Measurements from ENCODE around the gene HAPLN1. TPM values are rescaled to one million over a fixed set of nuclear protein-coding genes. Genes with fewer than 3 reads are reported as not detected.

HAPLN1 gene
- total RNA-seq, 3 donors from 2014 or later (not counting 1 experiment from before 2014, with no cell fraction given) = not detected

DNA sequence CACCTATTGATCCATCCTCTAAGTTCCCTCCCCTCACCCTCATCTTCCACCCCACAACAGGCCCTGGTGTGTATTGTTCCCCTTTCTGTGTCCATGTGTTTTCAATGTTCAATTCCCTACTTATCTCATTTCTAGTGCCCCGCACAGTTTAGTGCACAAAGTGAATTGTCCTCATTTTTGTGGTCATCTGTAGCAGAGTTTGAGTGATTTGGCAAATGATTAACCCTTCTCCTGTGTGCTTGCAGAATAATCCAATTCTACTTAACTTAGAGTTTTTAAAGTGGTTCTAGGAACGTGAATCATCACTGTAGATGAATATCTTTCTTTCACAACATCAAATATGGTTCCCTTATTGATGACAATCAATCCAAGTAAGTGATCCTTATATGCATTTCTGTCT, 6.3 kb upstream of the HAPLN1 start:
- no peak overlapping the region for H3K4me3 ChIP-seq (ENCODE audit: low read length)
- WGBS (ENCODE audit: insufficient coverage) = 86% methylated on average over 1 of the region's 2 CpGs
- H3K36me3 Mint-ChIP-seq = no peaks in the 10 kb centered on the region
- H3K9me3 ChIP-seq (ENCODE audit: control insufficient read depth, insufficient read depth, low read length) = no peaks in the 10 kb centered on the region
- no peak for ATAC-seq
- intact Hi-C loops (cut with micrococcal nuclease) = no loop called here
- peaks cover 7% of the 10 kb centered on the region for H3K27me3 ChIP-seq (ENCODE audit: control insufficient read depth, insufficient read depth, low read length)
- H3K36me3 ChIP-seq (ENCODE audit: control insufficient read depth, insufficient read depth, low read length) = no peaks in the 10 kb centered on the region
- DNase-seq = no peak
- peaks cover 14 to 19% of the 10 kb centered on the region in 2 donors for H3K27me3 Mint-ChIP-seq (ENCODE audit: low read depth in 2 of 2)
- H3K27ac Mint-ChIP-seq = no peak overlapping the region
- H3K4me1 ChIP-seq (ENCODE audit: control insufficient read depth, insufficient read depth, low read length) = no peaks in the 10 kb centered on the region
- H3K4me3 Mint-ChIP-seq = no peak overlapping the region
- H3K27ac ChIP-seq (ENCODE audit: low read length) = no peak overlapping the region
- peaks cover 0 to 5% of the 10 kb centered on the region in 2 donors for H3K4me1 Mint-ChIP-seq
- TF ChIP-seq, protein P1, sequence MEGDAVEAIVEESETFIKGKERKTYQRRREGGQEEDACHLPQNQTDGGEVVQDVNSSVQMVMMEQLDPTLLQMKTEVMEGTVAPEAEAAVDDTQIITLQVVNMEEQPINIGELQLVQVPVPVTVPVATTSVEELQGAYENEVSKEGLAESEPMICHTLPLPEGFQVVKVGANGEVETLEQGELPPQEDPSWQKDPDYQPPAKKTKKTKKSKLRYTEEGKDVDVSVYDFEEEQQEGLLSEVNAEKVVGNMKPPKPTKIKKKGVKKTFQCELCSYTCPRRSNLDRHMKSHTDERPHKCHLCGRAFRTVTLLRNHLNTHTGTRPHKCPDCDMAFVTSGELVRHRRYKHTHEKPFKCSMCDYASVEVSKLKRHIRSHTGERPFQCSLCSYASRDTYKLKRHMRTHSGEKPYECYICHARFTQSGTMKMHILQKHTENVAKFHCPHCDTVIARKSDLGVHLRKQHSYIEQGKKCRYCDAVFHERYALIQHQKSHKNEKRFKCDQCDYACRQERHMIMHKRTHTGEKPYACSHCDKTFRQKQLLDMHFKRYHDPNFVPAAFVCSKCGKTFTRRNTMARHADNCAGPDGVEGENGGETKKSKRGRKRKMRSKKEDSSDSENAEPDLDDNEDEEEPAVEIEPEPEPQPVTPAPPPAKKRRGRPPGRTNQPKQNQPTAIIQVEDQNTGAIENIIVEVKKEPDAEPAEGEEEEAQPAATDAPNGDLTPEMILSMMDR (IDR thresholded peaks at IDR 0.05) = no peak
- H3K9me3 Mint-ChIP-seq = no peaks in the 10 kb centered on the region

DNA sequence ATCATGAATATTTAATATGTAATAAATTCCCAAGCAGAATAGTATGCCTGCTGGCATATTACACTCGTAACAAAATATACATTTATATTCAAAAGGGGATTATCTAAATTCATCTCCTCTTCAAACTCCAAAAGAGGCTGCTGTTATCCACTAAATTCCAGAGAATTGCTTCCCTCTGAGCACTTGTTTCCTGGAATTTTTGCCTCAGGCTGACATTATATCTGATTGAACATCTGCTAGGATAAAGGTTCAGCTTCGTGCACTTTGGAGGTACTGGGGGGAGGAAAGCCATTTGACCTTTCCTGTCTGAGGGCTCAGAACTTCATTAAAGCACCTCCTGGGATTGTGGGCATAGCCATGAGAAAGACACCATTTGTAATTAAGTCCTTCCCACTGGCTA, 4.3 kb upstream of the HAPLN1 start:
- H3K9me3 Mint-ChIP-seq = no peaks in the 10 kb centered on the region
- peaks cover 0 to 8% of the 10 kb centered on the region in 2 donors for H3K4me1 Mint-ChIP-seq
- no peaks in the 10 kb centered on the region for H3K36me3 Mint-ChIP-seq
- TF ChIP-seq, protein P1 (IDR thresholded peaks at IDR 0.05) = no peak
- H3K4me3 Mint-ChIP-seq = no peak overlapping the region
- intact Hi-C loops (cut with micrococcal nuclease) = no loop called here
- Histone ChIP-seq H3K4me1 (ENCODE audit: control insufficient read depth, insufficient read depth, low read length) (no peaks in the 10 kb centered on the region), H3K9me3 (ENCODE audit: control insufficient read depth, insufficient read depth, low read length) (no peaks in the 10 kb centered on the region), H3K4me3 (ENCODE audit: low read length) (no peak overlapping the region), H3K27me3 (ENCODE audit: control insufficient read depth, insufficient read depth, low read length) (peaks cover 19% of the 10 kb centered on the region), H3K36me3 (ENCODE audit: control insufficient read depth, insufficient read depth, low read length) (no peaks in the 10 kb centered on the region), H3K27ac (ENCODE audit: low read length) (no peak overlapping the region)
- DNase-seq (no peak), ATAC-seq (no peak)
- 76% methylated on average over 2 of the region's 2 CpGs for WGBS (ENCODE audit: insufficient coverage)
- no peak overlapping the region for H3K27ac Mint-ChIP-seq
- H3K27me3 Mint-ChIP-seq (ENCODE audit: low read depth in 2 of 2) = peaks cover 30 to 34% of the 10 kb centered on the region in 2 donors

DNA sequence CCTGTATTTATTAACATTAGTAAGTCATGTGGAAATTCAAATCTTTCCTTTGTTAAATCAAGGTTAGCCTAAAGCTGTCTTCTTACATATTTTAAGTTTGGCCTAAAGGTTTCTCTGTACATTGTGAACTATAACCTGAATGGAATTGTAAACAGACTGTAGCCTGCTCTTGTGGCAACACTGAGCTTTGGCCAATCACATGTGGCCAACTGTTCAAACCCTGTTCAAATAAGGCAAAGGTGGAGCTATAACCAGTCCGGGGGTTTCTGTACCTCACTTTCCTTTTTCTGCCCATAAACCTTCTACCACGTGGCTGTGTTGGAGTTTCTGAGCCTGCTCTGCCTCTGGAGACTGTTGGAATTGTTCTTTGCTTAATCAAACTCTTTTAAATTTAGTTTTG, 3.3 kb upstream of the HAPLN1 start:
- DNase-seq = no peak
- Histone ChIP-seq H3K27me3 (ENCODE audit: control insufficient read depth, insufficient read depth, low read length) (peaks cover 19% of the 10 kb centered on the region), H3K36me3 (ENCODE audit: control insufficient read depth, insufficient read depth, low read length) (no peaks in the 10 kb centered on the region), H3K9me3 (ENCODE audit: control insufficient read depth, insufficient read depth, low read length) (no peaks in the 10 kb centered on the region), H3K4me1 (ENCODE audit: control insufficient read depth, insufficient read depth, low read length) (no peaks in the 10 kb centered on the region), H3K4me3 (ENCODE audit: low read length) (no peak overlapping the region), H3K27ac (ENCODE audit: low read length) (no peak overlapping the region)
- H3K27me3 Mint-ChIP-seq (ENCODE audit: low read depth in 2 of 2) = peaks cover 33 to 41% of the 10 kb centered on the region in 2 donors
- peaks cover 0 to 8% of the 10 kb centered on the region in 2 donors for H3K4me1 Mint-ChIP-seq
- ATAC-seq = no peak
- H3K27ac Mint-ChIP-seq = no peak overlapping the region
- TF ChIP-seq, protein P1 (IDR thresholded peaks at IDR 0.05) = no peak
- no peaks in the 10 kb centered on the region for H3K36me3 Mint-ChIP-seq
- intact Hi-C loops (cut with micrococcal nuclease) = no loop called here
- 83% methylated on average over 1 of the region's 2 CpGs for WGBS (ENCODE audit: insufficient coverage)
- H3K9me3 Mint-ChIP-seq = no peaks in the 10 kb centered on the region
- H3K4me3 Mint-ChIP-seq = no peak overlapping the region

DNA sequence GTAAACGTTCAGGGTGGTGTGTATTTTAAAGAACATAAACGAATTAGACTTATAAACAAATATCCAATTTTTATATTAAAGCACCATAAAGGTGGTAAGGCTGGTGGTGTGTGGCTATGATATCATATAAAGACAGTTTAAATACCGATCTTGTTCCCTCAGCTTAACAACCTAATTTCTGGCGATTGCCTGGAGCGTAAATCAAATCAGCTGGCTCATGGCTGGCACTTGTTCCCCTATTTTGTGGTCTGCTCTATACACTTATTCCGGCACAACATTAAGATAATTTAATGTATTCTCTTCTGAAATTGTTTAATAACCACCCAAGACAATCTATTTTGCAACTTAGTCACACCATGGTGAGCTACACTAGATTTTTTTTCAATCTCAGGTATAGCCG, 2.4 kb upstream of the HAPLN1 start:
- intact Hi-C loops (cut with micrococcal nuclease) = no loop called here
- WGBS (ENCODE audit: insufficient coverage) = 62% methylated on average over 4 of the region's 7 CpGs
- H3K4me3 ChIP-seq (ENCODE audit: low read length) = no peak overlapping the region
- no peak overlapping the region for H3K27ac ChIP-seq (ENCODE audit: low read length)
- TF ChIP-seq, protein P1 (IDR thresholded peaks at IDR 0.05) = no peak
- no peak for ATAC-seq
- Mint-ChIP-seq H3K4me3 (no peak overlapping the region), H3K27me3 (ENCODE audit: low read depth in 2 of 2) (peaks cover 39 to 50% of the 10 kb centered on the region in 2 donors), H3K9me3 (no peaks in the 10 kb centered on the region), H3K27ac (no peak overlapping the region), H3K4me1 (peaks cover 0 to 8% of the 10 kb centered on the region in 2 donors), H3K36me3 (no peaks in the 10 kb centered on the region)
- H3K27me3 ChIP-seq (ENCODE audit: control insufficient read depth, insufficient read depth, low read length) = peaks cover 19% of the 10 kb centered on the region
- DNase-seq = no peak
- H3K36me3 ChIP-seq (ENCODE audit: control insufficient read depth, insufficient read depth, low read length) = no peaks in the 10 kb centered on the region
- H3K9me3 ChIP-seq (ENCODE audit: control insufficient read depth, insufficient read depth, low read length) = no peaks in the 10 kb centered on the region
- no peaks in the 10 kb centered on the region for H3K4me1 ChIP-seq (ENCODE audit: control insufficient read depth, insufficient read depth, low read length)
